ENCODE measurements around the gene CHRNB1. TPM values are rescaled to one million over a fixed set of nuclear protein-coding genes. Genes with fewer than 3 reads are reported as not detected.

The CHRNB1 gene
- total RNA-seq, 4 donors from 2014 or later, result 7.8 to 16.0 (median 13.6) TPM

GRCh38 chr17:7497228-7497627 is 52.4 kb downstream of the CHRNB1 start:
- H3K4me3 ChIP-seq (ENCODE audit: low read depth, poor library complexity, severe bottlenecking), result no peak overlapping the region
- TF ChIP-seq CTCF (IDR thresholded peaks at IDR 0.05) (no peak), POLR2A (IDR thresholded peaks at IDR 0.05) (no peak)
- WGBS, 2 donors, result 77 to 85% methylated on average over 10 of the region's 10 CpGs
- intact Hi-C loops (cut with DNase I; ENCODE audit: low total_unique reads), result loop anchor here (10.0 kb wide), 1 partner anchor 58 kb away; the partner anchor contains the start of gene TNFSF13
- DNase-seq (ENCODE audit: low spot score in 2 of 2), result no peak

- no peak for DNase-seq (ENCODE audit: low spot score in 2 of 2)
- TF ChIP-seq POLR2A (IDR thresholded peaks at IDR 0.05) (no peak), CTCF (IDR thresholded peaks at IDR 0.05) (no peak)
- H3K4me3 ChIP-seq (ENCODE audit: low read depth, poor library complexity, severe bottlenecking), result no peak overlapping the region
- 88 to 92% methylated on average over 14 of the region's 14 CpGs for WGBS, 2 donors
- intact Hi-C loops (cut with DNase I; ENCODE audit: low total_unique reads), result loop anchor here (10.0 kb wide), 1 partner anchor 57 kb away; the partner anchor contains the start of gene TNFSF13
These were observed 52.8 kb downstream of the CHRNB1 start for GRCh38 chr17:7497636-7498035.

GRCh38 chr17:7499161-7499560 is 54.3 kb downstream of the CHRNB1 start:
- H3K4me3 ChIP-seq (ENCODE audit: low read depth, poor library complexity, severe bottlenecking), result no peak overlapping the region
- 87 to 88% methylated on average over 11 of the region's 11 CpGs for WGBS, 2 donors
- intact Hi-C loops (cut with DNase I; ENCODE audit: low total_unique reads), result loop anchor here (10.0 kb wide), 1 partner anchor 56 kb away; the partner anchor contains the start of gene TNFSF13
- TF ChIP-seq POLR2A (IDR thresholded peaks at IDR 0.05) (no peak), CTCF (IDR thresholded peaks at IDR 0.05) (no peak)
- no peak for DNase-seq (ENCODE audit: low spot score in 2 of 2)

- 83% methylated on average over 14 of the region's 14 CpGs for WGBS, 2 donors
- TF ChIP-seq CTCF (IDR thresholded peaks at IDR 0.05), result no peak
- TF ChIP-seq POLR2A (IDR thresholded peaks at IDR 0.05), result no peak
- DNase-seq (ENCODE audit: low spot score in 2 of 2), result no peak
- intact Hi-C loops (cut with DNase I; ENCODE audit: low total_unique reads), result no loop called here
- no peak overlapping the region for H3K4me3 ChIP-seq (ENCODE audit: low read depth, poor library complexity, severe bottlenecking)
These were observed 56.9 kb downstream of the CHRNB1 start for GRCh38 chr17:7501729-7502128.

GRCh38 chr17:7502171-7502847 is 57.4 kb downstream of the CHRNB1 start:
- intact Hi-C loops (cut with DNase I; ENCODE audit: low total_unique reads), result no loop called here
- no peak overlapping the region for H3K4me3 ChIP-seq (ENCODE audit: low read depth, poor library complexity, severe bottlenecking)
- 86 to 90% methylated on average over 20 of the region's 20 CpGs for WGBS, 2 donors
- no peak for DNase-seq (ENCODE audit: low spot score in 2 of 2)
- TF ChIP-seq POLR2A (IDR thresholded peaks at IDR 0.05) (no peak), CTCF (IDR thresholded peaks at IDR 0.05) (no peak)

GRCh38 chr17:7502987-7503386 is 58.1 kb downstream of the CHRNB1 start:
- WGBS, 2 donors, result 82 to 85% methylated on average over 14 of the region's 14 CpGs
- no peak for TF ChIP-seq CTCF (IDR thresholded peaks at IDR 0.05)
- TF ChIP-seq POLR2A (IDR thresholded peaks at IDR 0.05), result no peak
- no peak overlapping the region for H3K4me3 ChIP-seq (ENCODE audit: low read depth, poor library complexity, severe bottlenecking)
- no peak for DNase-seq (ENCODE audit: low spot score in 2 of 2)
- intact Hi-C loops (cut with DNase I; ENCODE audit: low total_unique reads), result no loop called here

Data from lower leg skin (tissue), 4 donors.